Body of pancreas (tissue), 4 donors: ENCODE measurements around the gene OSBPL10. TPM values are rescaled to one million over a fixed set of nuclear protein-coding genes. Genes with fewer than 3 reads are reported as not detected.

Experiments used
- ATAC-seq: fragments of 150-250 bp; one replicate; pipeline ENCODE4 v1.9.1; 2016
- DNase-seq, 4 donors: peaks; one replicate each; pipeline ENCODE4 v3.0.0-alpha.2; 2019
- H3K27ac ChIP-seq, 4 donors: fragments of 200-600 bp; sonication (generic); 1 replicate in 3 of 4; 2 replicates in 1 of 4; pipeline versions ENCODE4 v1.5.1 to v1.6.1; 2016 to 2019; ENCODE audit warnings: mild to moderate bottlenecking in 1 of 4, mixed read lengths in 1 of 4, moderate library complexity in 1 of 4
- H3K27me3 ChIP-seq, 2 donors: fragments of 200-600 bp; sonication (generic); one replicate each; pipeline ENCODE4 v1.6.0; 2016; ENCODE audit warnings: mild to moderate bottlenecking in 1 of 2
- H3K36me3 ChIP-seq, 2 donors: fragments of 200-600 bp; sonication (generic); replicated peaks in 1 of 2; 2 replicates each; pipeline ENCODE4 v1.5.1; 2016; ENCODE audit warnings: low read depth in 2 of 2; ENCODE audit not compliant: insufficient read depth in 1 of 2
- H3K4me1 ChIP-seq: fragments of 200-600 bp; sonication (generic); one replicate; pipeline ENCODE4 v1.6.0; 2016
- H3K4me3 ChIP-seq, 2 donors: fragments of 200-600 bp; sonication (generic); 1 replicate in 1 of 2; 2 replicates in 1 of 2; pipeline ENCODE4 v1.5.1; 2016 to 2019
- H3K9me3 ChIP-seq, 3 donors: fragments of 200-600 bp; sonication (generic); 1 replicate in 2 of 3; 2 replicates in 1 of 3; pipeline ENCODE4 v1.5.1; 2016
- POLR2A ChIP-seq, 3 donors: fragments of 450-650 bp; IDR thresholded peaks; one replicate each; pipeline ENCODE4 v1.6.1; 2016; ENCODE audit warnings: antibody characterized with exemption in 3 of 3, mild to moderate bottlenecking in 2 of 3
- WGBS, 2 donors: methylation state at CpG; one replicate each; pipeline ENCODE4 v1.1.5; 2017; 5-methylcytosine and 5-hydroxymethylcytosine counted together
- intact Hi-C: fragments of 100-400 bp; cut with DNase I; formaldehyde crosslinking; loops from one replicate; pipeline ENCODE4 v1.15.1; 2023
- total RNA-seq, 2 donors: library from RNA; depleted of rRNA; stranded (reverse); fragments of >200 nt; gene quantifications; one replicate each; pipeline ENCODE4 v1.1.0, GENCODE V29; 2016
- TF ChIP-seq, protein P1 (sequence below), 7 experiments: fragments of 450-650 bp in 4 of 7; fragments of 200-600 bp in 3 of 7; sonication (generic) in 3 of 7; IDR thresholded peaks; one replicate each; pipeline ENCODE4 v1.5.1; 2016 to 2019; ENCODE audit warnings: antibody characterized with exemption in 7 of 7

Gene OSBPL10
- total RNA-seq, 2 donors from 2014 or later, result 3.4 to 27.0 TPM

DNA sequence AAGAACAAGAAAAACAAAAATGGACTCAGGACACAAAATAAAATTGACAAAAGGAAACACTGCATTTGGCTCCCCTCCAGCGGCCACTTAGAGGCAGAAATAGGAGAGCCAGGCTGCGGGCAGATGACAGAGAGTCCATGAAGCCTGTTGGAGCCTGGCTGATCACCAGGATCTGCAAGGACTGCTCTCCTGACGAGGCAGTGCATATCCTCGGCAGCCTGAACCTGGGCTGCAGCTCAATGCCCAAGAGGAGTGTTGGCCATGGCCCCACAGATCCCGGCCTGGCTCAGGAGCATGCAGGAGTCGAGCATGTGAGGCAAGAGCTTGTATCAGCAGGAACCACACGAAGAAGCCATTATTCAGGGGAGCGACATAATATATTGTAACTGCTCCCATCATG lies 248.5 kb downstream of the OSBPL10 start:
- H3K27ac ChIP-seq, result no peak overlapping the region
- WGBS, 2 donors, result 69 to 70% methylated on average over 7 to 8 of the region's 8 CpGs
- DNase-seq, result no peak

DNA sequence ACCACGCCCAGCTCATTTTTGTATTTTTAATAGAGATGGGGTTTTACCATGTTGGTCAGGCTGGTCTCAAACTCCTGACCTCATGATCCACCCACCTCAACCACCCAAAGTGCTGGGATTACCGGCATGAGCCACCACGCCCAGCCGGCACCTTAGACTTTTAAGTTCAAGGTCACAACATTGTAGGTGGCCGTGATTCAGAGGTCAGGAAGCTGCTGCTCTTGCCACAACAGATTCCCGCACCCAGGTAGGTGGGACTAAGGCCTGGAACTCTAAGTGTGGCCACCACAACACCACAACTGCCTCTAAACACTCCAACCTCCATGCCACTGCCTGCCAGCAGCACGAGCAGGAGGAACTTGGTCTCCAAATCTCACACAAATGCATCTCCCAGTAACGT lies 251.5 kb downstream of the OSBPL10 start:
- no peak overlapping the region for H3K27ac ChIP-seq
- intact Hi-C loops, result no loop called here

More for the DNA sequence above, 248.5 kb downstream of the OSBPL10 start:
- Histone ChIP-seq H3K4me3 (no peak overlapping the region), H3K36me3 (no peaks in the 10 kb centered on the region), H3K27me3 (no peaks in the 10 kb centered on the region), H3K9me3 (no peaks in the 10 kb centered on the region), H3K4me1 (peaks cover 10% of the 10 kb centered on the region)
- TF ChIP-seq, protein P1, sequence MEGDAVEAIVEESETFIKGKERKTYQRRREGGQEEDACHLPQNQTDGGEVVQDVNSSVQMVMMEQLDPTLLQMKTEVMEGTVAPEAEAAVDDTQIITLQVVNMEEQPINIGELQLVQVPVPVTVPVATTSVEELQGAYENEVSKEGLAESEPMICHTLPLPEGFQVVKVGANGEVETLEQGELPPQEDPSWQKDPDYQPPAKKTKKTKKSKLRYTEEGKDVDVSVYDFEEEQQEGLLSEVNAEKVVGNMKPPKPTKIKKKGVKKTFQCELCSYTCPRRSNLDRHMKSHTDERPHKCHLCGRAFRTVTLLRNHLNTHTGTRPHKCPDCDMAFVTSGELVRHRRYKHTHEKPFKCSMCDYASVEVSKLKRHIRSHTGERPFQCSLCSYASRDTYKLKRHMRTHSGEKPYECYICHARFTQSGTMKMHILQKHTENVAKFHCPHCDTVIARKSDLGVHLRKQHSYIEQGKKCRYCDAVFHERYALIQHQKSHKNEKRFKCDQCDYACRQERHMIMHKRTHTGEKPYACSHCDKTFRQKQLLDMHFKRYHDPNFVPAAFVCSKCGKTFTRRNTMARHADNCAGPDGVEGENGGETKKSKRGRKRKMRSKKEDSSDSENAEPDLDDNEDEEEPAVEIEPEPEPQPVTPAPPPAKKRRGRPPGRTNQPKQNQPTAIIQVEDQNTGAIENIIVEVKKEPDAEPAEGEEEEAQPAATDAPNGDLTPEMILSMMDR (IDR thresholded peaks at IDR 0.05), result no peak
- no peak for TF ChIP-seq POLR2A (IDR thresholded peaks at IDR 0.05)
- ATAC-seq, result no peak
- intact Hi-C loops, result no loop called here

DNA sequence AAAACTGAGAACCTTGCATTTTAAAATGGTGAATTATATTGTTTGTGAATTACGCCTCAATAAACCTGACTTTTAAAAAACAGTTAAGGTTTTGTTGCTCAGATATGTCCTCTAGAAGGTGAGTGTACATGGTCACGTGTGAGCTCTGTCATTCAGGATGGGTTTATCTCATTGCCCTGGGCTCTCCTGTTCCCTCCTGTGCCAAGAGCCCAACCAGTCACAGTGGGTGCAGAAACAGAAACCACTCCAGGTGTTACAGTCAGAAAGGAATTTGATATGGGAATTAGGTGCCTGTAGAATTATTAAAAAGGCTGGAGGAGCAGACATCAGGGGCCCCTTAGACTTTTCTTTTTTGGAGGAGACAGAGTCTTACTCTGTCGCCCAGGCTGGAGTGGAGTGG lies 252.0 kb downstream of the OSBPL10 start:
- ATAC-seq (peak; percentile 12), DNase-seq (peak in 1 of 4 donors; percentile 21)
- Histone ChIP-seq H3K36me3 (no peaks in the 10 kb centered on the region), H3K4me3 (no peak overlapping the region), H3K27me3 (no peaks in the 10 kb centered on the region), H3K9me3 (no peaks in the 10 kb centered on the region), H3K27ac (no peak overlapping the region), H3K4me1 (peaks cover 10% of the 10 kb centered on the region)
- intact Hi-C loops, result no loop called here
- 59 to 61% methylated on average over 3 of the region's 3 CpGs for WGBS, 2 donors
- TF ChIP-seq POLR2A (IDR thresholded peaks at IDR 0.05), result no peak
- TF ChIP-seq, protein P1 (IDR thresholded peaks at IDR 0.05), result no peak

More for the DNA sequence above, 251.5 kb downstream of the OSBPL10 start:
- ATAC-seq (no peak), DNase-seq (no peak)
- WGBS, 2 donors, result 57 to 60% methylated on average over 8 of the region's 8 CpGs
- no peaks in the 10 kb centered on the region for H3K9me3 ChIP-seq
- H3K27me3 ChIP-seq, result no peaks in the 10 kb centered on the region
- no peak overlapping the region for H3K4me3 ChIP-seq
- peaks cover 10% of the 10 kb centered on the region for H3K4me1 ChIP-seq
- TF ChIP-seq POLR2A (IDR thresholded peaks at IDR 0.05), result no peak
- TF ChIP-seq, protein P1 (IDR thresholded peaks at IDR 0.05), result no peak
- H3K36me3 ChIP-seq, result no peaks in the 10 kb centered on the region

DNA sequence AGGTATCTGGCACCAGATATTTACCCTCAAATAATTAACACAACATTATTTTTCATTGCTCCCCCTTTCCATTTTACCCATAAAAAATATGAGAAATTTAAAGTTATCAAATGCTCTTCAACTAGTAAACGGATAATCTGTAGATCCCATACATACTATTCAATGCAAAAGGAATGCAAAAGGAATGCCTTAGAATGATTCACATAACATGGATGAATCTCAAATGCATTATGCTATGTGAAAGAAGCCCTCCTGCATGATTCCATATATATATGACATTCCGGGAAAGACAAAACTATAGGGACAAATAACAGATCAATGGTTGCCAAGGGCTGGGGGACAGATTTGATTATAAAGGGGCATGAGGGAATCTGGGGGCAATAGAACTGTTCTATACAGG lies 252.7 kb downstream of the OSBPL10 start:
- no peak for TF ChIP-seq POLR2A (IDR thresholded peaks at IDR 0.05)
- TF ChIP-seq, protein P1 (IDR thresholded peaks at IDR 0.05), result no peak
- H3K9me3 ChIP-seq, result no peaks in the 10 kb centered on the region
- intact Hi-C loops, result no loop called here
- 90 to 98% methylated on average over 2 of the region's 2 CpGs for WGBS, 2 donors
- H3K4me3 ChIP-seq, result no peak overlapping the region
- peaks cover 10% of the 10 kb centered on the region for H3K4me1 ChIP-seq
- ATAC-seq (no peak), DNase-seq (no peak)
- no peak overlapping the region for H3K27ac ChIP-seq
- H3K27me3 ChIP-seq, result no peaks in the 10 kb centered on the region
- no peaks in the 10 kb centered on the region for H3K36me3 ChIP-seq

DNA sequence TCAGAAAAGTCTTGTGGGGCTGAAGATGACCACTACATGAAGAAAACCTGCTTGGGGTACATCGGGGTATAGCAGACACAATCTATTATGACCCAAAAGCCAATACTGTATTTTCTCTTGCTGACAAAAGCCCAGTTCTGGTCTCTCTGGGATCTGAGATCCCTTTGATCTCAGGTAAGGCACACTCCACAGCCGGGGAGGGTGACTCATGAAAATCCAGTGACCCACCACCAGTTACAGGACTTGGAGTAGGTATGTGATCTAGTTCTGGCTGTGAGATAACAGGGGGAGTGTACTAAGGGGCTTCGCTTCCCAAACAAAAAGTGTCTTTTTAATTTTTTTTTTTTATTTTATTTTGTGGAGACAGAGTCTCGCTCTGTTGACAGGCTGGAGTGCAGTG lies 255.1 kb downstream of the OSBPL10 start:
- no peak for TF ChIP-seq POLR2A (IDR thresholded peaks at IDR 0.05)
- TF ChIP-seq, protein P1 (IDR thresholded peaks at IDR 0.05), result no peak
- no peaks in the 10 kb centered on the region for H3K27me3 ChIP-seq
- ATAC-seq (no peak), DNase-seq (no peak)
- H3K27ac ChIP-seq, result no peak overlapping the region
- intact Hi-C loops, result no loop called here
- no peaks in the 10 kb centered on the region for H3K9me3 ChIP-seq
- H3K4me1 ChIP-seq, result no peaks in the 10 kb centered on the region
- H3K36me3 ChIP-seq, result no peaks in the 10 kb centered on the region
- H3K4me3 ChIP-seq, result no peak overlapping the region
- 86 to 88% methylated on average over 4 of the region's 4 CpGs for WGBS, 2 donors
